BLaER1 (cell line): ENCODE measurements around the gene CADM1.

Experiments
- H3K27ac ChIP-seq: shearing (Covaris generic); formaldehyde crosslinking; 2 replicates; pipeline ENCODE4 v1.8.1; 2022
- H3K27me3 ChIP-seq: shearing (Covaris generic); formaldehyde crosslinking; 2 replicates; pipeline ENCODE4 v1.8.1; 2022
- H3K36me3 ChIP-seq: shearing (Covaris generic); formaldehyde crosslinking; 2 replicates; pipeline ENCODE4 v1.8.1; 2022
- H3K4me1 ChIP-seq: shearing (Covaris generic); formaldehyde crosslinking; 2 replicates; pipeline ENCODE4 v1.8.1; 2022
- H3K4me2 ChIP-seq: shearing (Covaris generic); formaldehyde crosslinking; 2 replicates; pipeline ENCODE4 v1.8.1; 2022
- H3K4me3 ChIP-seq: shearing (Covaris generic); formaldehyde crosslinking; 2 replicates; pipeline ENCODE4 v1.8.1; 2022
- H3K9ac ChIP-seq: shearing (Covaris generic); formaldehyde crosslinking; 2 replicates; pipeline ENCODE4 v1.8.1; 2022
- H3K9me3 ChIP-seq: shearing (Covaris generic); formaldehyde crosslinking; 2 replicates; pipeline ENCODE4 v1.8.1; 2022
- H4K20me1 ChIP-seq: shearing (Covaris generic); formaldehyde crosslinking; 2 replicates; pipeline ENCODE4 v1.8.1; 2022
- Cebpa-rat ChIP-seq: shearing (Covaris generic); IDR thresholded peaks from 2 replicates; pipeline ENCODE4 v1.8.1; 2022

Gene CADM1

GRCh38 chr11:115518983-115519628 lies 14.9 kb upstream of the CADM1 start:
- no peak overlapping the region for H3K9ac ChIP-seq
- H3K4me3 ChIP-seq, result no peak overlapping the region
- TF ChIP-seq Cebpa-rat, result no peak
- H4K20me1 ChIP-seq, result no peaks in the 10 kb centered on the region
- no peak overlapping the region for H3K4me2 ChIP-seq
- peaks cover 5% of the 10 kb centered on the region; the same call in 1 of the 2 replicates for H3K4me1 ChIP-seq
- H3K9me3 ChIP-seq, result no peaks in the 10 kb centered on the region
- no peaks in the 10 kb centered on the region for H3K27me3 ChIP-seq
- no peak overlapping the region for H3K27ac ChIP-seq
- H3K36me3 ChIP-seq, result no peaks in the 10 kb centered on the region

GRCh38 chr11:115515647-115516395 lies 11.6 kb upstream of the CADM1 start:
- no peak overlapping the region for H3K4me2 ChIP-seq
- H3K4me1 ChIP-seq, result no peaks in the 10 kb centered on the region
- H3K36me3 ChIP-seq, result no peaks in the 10 kb centered on the region
- TF ChIP-seq Cebpa-rat, result no peak
- H3K27me3 ChIP-seq, result no peaks in the 10 kb centered on the region
- no peaks in the 10 kb centered on the region for H4K20me1 ChIP-seq
- no peaks in the 10 kb centered on the region for H3K9me3 ChIP-seq
- H3K9ac ChIP-seq, result no peak overlapping the region
- no peak overlapping the region for H3K27ac ChIP-seq
- H3K4me3 ChIP-seq, result no peak overlapping the region

- H3K4me1 ChIP-seq, result no peaks in the 10 kb centered on the region
- H3K27ac ChIP-seq, result no peak overlapping the region
- no peak overlapping the region for H3K9ac ChIP-seq
- H3K36me3 ChIP-seq, result no peaks in the 10 kb centered on the region
- H3K4me2 ChIP-seq, result no peak overlapping the region
- TF ChIP-seq Cebpa-rat, result no peak
- no peaks in the 10 kb centered on the region for H4K20me1 ChIP-seq
- no peak overlapping the region for H3K4me3 ChIP-seq
- H3K27me3 ChIP-seq, result no peaks in the 10 kb centered on the region
- peaks cover 27% of the 10 kb centered on the region for H3K9me3 ChIP-seq
These were observed 2.9 kb upstream of the CADM1 start for GRCh38 chr11:115506954-115507675.

- Histone ChIP-seq H3K9ac (no peak overlapping the region), H3K4me2 (no peak overlapping the region)
These were observed 960 bp upstream of the CADM1 start for GRCh38 chr11:115505175-115505574.

GRCh38 chr11:115503886-115504275 lies 334 bp downstream of the CADM1 start:
- Histone ChIP-seq H3K4me3 (no peak overlapping the region), H3K4me2 (no peak overlapping the region), H3K9ac (no peak overlapping the region), H3K36me3 (no peaks in the 10 kb centered on the region), H4K20me1 (no peaks in the 10 kb centered on the region), H3K27ac (no peak overlapping the region), H3K4me1 (no peaks in the 10 kb centered on the region), H3K27me3 (0 out of 2 replicates have a peak, but pooled peaks cover 8% of the 10 kb centered on the region), H3K9me3 (peaks cover 27% of the 10 kb centered on the region)
- TF ChIP-seq Cebpa-rat, result no peak

More at GRCh38 chr11:115505175-115505574, 960 bp upstream of the CADM1 start:
- no peak for TF ChIP-seq Cebpa-rat
- Histone ChIP-seq H3K4me1 (no peaks in the 10 kb centered on the region), H3K4me3 (no peak overlapping the region), H3K27ac (no peak overlapping the region), H3K27me3 (0 out of 2 replicates have a peak, but pooled peaks cover 8% of the 10 kb centered on the region), H3K36me3 (no peaks in the 10 kb centered on the region), H4K20me1 (no peaks in the 10 kb centered on the region), H3K9me3 (peaks cover 27% of the 10 kb centered on the region)

GRCh38 chr11:115503083-115503885 lies 931 bp downstream of the CADM1 start:
- H3K4me3 ChIP-seq, result no peak overlapping the region
- 0 out of 2 replicates have a peak, but pooled peaks cover 8% of the 10 kb centered on the region for H3K27me3 ChIP-seq

GRCh38 chr11:115502636-115503082 lies 1.6 kb downstream of the CADM1 start:
- no peak overlapping the region for H3K4me3 ChIP-seq
- no peak for TF ChIP-seq Cebpa-rat
- peaks cover 1% of the 10 kb centered on the region; the same call in 1 of the 2 replicates for H3K4me1 ChIP-seq
- H3K27me3 ChIP-seq, result 0 out of 2 replicates have a peak, but pooled peaks cover 8% of the 10 kb centered on the region
- H3K9me3 ChIP-seq, result peaks cover 27% of the 10 kb centered on the region
- no peak overlapping the region for H3K4me2 ChIP-seq
- no peak overlapping the region for H3K9ac ChIP-seq
- H3K27ac ChIP-seq, result no peak overlapping the region
- H3K36me3 ChIP-seq, result no peaks in the 10 kb centered on the region
- H4K20me1 ChIP-seq, result no peaks in the 10 kb centered on the region

More at GRCh38 chr11:115503083-115503885, 931 bp downstream of the CADM1 start:
- Histone ChIP-seq H4K20me1 (no peaks in the 10 kb centered on the region), H3K9me3 (peaks cover 27% of the 10 kb centered on the region), H3K9ac (no peak overlapping the region), H3K36me3 (no peaks in the 10 kb centered on the region), H3K27ac (no peak overlapping the region), H3K4me1 (no peaks in the 10 kb centered on the region), H3K4me2 (no peak overlapping the region)
- TF ChIP-seq Cebpa-rat, result no peak

- no peak for TF ChIP-seq Cebpa-rat
- Histone ChIP-seq H3K27me3 (0 out of 2 replicates have a peak, but pooled peaks cover 8% of the 10 kb centered on the region), H4K20me1 (no peaks in the 10 kb centered on the region), H3K4me1 (peaks cover 7% of the 10 kb centered on the region; the same call in 1 of the 2 replicates), H3K9me3 (peaks cover 27% of the 10 kb centered on the region), H3K4me3 (no peak overlapping the region), H3K27ac (no peak overlapping the region), H3K9ac (no peak overlapping the region), H3K4me2 (no peak overlapping the region), H3K36me3 (no peaks in the 10 kb centered on the region)
These were observed 2.2 kb downstream of the CADM1 start for GRCh38 chr11:115501893-115502589.
